SK-N-MC (cell line): Measurements from ENCODE around the gene GOLT1B.

Source experiments
- EZH2 ChIP-seq: fragments of 200-600 bp; sonication (generic); IDR thresholded peaks from one replicate; pipeline ENCODE4 v1.6.1; 2017; ENCODE audit warnings: antibody characterized with exemption
- FOXP2 ChIP-seq: optimal IDR thresholded peaks from 2 replicates; pipeline ENCODE3; 2011; ENCODE audit warnings: mild to moderate bottlenecking, moderate library complexity; ENCODE audit not compliant: insufficient read depth; ENCODE audit errors: extremely low read length, control extremely low read depth
- POLR2AphosphoS5 ChIP-seq: IDR thresholded peaks from 2 replicates; pipeline ENCODE4 v1.6.1; 2012; ENCODE audit warnings: mild to moderate bottlenecking, low read depth, low read length, borderline replicate concordance

DNA sequence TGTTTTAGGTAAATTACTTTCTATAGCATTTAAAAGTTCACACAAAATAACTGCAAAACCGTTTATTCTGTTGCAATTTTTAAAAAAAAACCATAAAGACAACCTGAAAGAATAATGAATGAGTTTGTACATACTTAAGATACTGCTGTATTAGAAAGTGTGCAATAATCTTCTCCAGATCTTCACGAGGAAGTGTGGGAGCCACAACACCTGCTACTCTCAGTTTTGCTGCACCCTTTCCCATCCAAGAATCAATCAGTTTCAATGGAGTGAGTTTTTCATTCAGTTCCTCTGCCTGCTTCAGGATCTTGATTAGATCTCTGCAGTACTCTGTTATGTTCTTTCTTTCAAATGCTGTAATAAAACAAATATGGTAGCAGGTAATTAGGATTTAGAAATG, 30.3 kb upstream of the GOLT1B start:
- TF ChIP-seq EZH2 (no peak), POLR2AphosphoS5 (no peak), FOXP2 (no peak)
